Uterus (tissue), 2 donors: ENCODE measurements around the gene ZNF407.

ENCODE experiments used
- CTCF ChIP-seq, 4 experiments: fragments of 200-600 bp in 2 of 4; fragments of 450-650 bp in 2 of 4; sonication (generic) in 2 of 4; IDR thresholded peaks; one replicate each; pipeline ENCODE4 v1.5.1; 2016 to 2019; ENCODE audit warnings: antibody characterized with exemption in 4 of 4, mild to moderate bottlenecking in 2 of 4, moderate library complexity in 1 of 4
- POLR2A ChIP-seq, 2 donors: fragments of 450-650 bp; IDR thresholded peaks; one replicate each; pipeline ENCODE4 v1.6.1; 2016; ENCODE audit warnings: antibody characterized with exemption in 2 of 2, mild to moderate bottlenecking in 1 of 2, moderate library complexity in 1 of 2

- TF ChIP-seq CTCF (IDR thresholded peaks at IDR 0.05) (no peak), POLR2A (IDR thresholded peaks at IDR 0.05) (no peak)
Measured at GRCh38 chr18:75067996-75068645, 470.5 kb downstream of the ZNF407 start.
